PC-3 (cell line): ENCODE results near the gene BMF. TPM values are rescaled to one million over a fixed set of nuclear protein-coding genes. Genes with fewer than 3 reads are reported as not detected.

Source experiments
- ATAC-seq: fragments of 200-7000 bp; cut with Tn5 transposase; 2 replicates; pipeline ENCODE4 v1.9.1; 2020; ENCODE audit warnings: mild to moderate bottlenecking, moderate library complexity
- BruUV-seq: library from RNA; stranded (reverse); fragments of 400-500 nt; replicated peaks from 2 replicates; lab custom pipeline; 2021; lab: Mats Ljungman, UMichigan
- CTCF ChIA-PET: fragments of 300-600 bp; sonication (Branson Sonifier 250); formaldehyde crosslinking; loops from one replicate; lab custom pipeline; 2022; ENCODE audit warnings: antibody characterized with exemption; lab: Charles Lee
- POLR2A ChIA-PET: fragments of 300-600 bp; sonication (Branson Sonifier 250); formaldehyde crosslinking; loops from one replicate; lab custom pipeline; 2022; ENCODE audit warnings: antibody characterized with exemption; ENCODE audit not compliant: unreplicated experiment; lab: Charles Lee
- DNase-seq: peaks from one replicate; pipeline ENCODE4 v3.0.0-alpha.2; 2015
- H2AFZ ChIP-seq: fragments of 300-600 bp; sonication (generic); 2 replicates; pipeline ENCODE4 v1.6.0; 2016; ENCODE audit warnings: antibody characterized with exemption, low read length
- H3F3A ChIP-seq: fragments of 300-600 bp; sonication (generic); one replicate; pipeline ENCODE4 v1.6.0; 2017; ENCODE audit warnings: antibody characterized with exemption, low read length, control low read depth, mild to moderate bottlenecking; ENCODE audit not compliant: unreplicated experiment
- H3K27ac ChIP-seq: fragments of 300-600 bp; sonication (generic); 2 replicates; pipeline ENCODE4 v1.5.1; 2016; ENCODE audit warnings: mild to moderate bottlenecking, low read length
- H3K27me3 ChIP-seq: fragments of 300-600 bp; sonication (generic); 2 replicates; pipeline ENCODE4 v1.6.1; 2016; ENCODE audit warnings: low read length, mixed read lengths
- H3K36me3 ChIP-seq: fragments of 300-600 bp; sonication (generic); 2 replicates; pipeline ENCODE4 v1.6.1; 2016; ENCODE audit warnings: low read depth, mixed run types, low read length, mixed read lengths
- H3K4me1 ChIP-seq: fragments of 300-600 bp; sonication (generic); 2 replicates; pipeline ENCODE4 v1.5.1; 2016; ENCODE audit warnings: low read length; ENCODE audit not compliant: insufficient read depth
- H3K4me2 ChIP-seq: fragments of 300-600 bp; sonication (generic); 2 replicates; pipeline ENCODE4 v1.6.0; 2016; ENCODE audit warnings: low read length
- H3K4me3 ChIP-seq: fragments of 300-600 bp; sonication (generic); 2 replicates; pipeline ENCODE4 v1.5.1; 2016; ENCODE audit warnings: mild to moderate bottlenecking, low read length, mixed read lengths
- H3K79me2 ChIP-seq: fragments of 300-600 bp; sonication (generic); 2 replicates; pipeline ENCODE4 v1.6.1; 2017; ENCODE audit warnings: low read length, mixed read lengths
- H3K9ac ChIP-seq: fragments of 300-600 bp; sonication (generic); 2 replicates; pipeline ENCODE4 v1.6.0; 2016; ENCODE audit warnings: mild to moderate bottlenecking, low read length
- H3K9me2 ChIP-seq: fragments of 300-600 bp; sonication (generic); replicated peaks from 2 replicates; pipeline ENCODE4 v1.6.1; 2016; ENCODE audit warnings: mixed run types, low read length, mixed read lengths
- H3K9me3 ChIP-seq: fragments of 300-600 bp; sonication (generic); 2 replicates; pipeline ENCODE4 v1.6.1; 2016; ENCODE audit warnings: low read length, mixed read lengths
- H4K20me1 ChIP-seq: fragments of 300-600 bp; sonication (generic); 2 replicates; pipeline ENCODE4 v1.6.1; 2016; ENCODE audit warnings: low read length, mixed read lengths
- CTCF ChIP-seq: fragments of 300-600 bp; sonication (generic); conservative IDR thresholded peaks from 2 replicates; pipeline ENCODE4 v1.5.1; 2017; ENCODE audit warnings: antibody characterized with exemption, low read depth, mild to moderate bottlenecking, low read length
- EZH2 ChIP-seq: fragments of 300-600 bp; sonication (generic); IDR thresholded peaks from one replicate; pipeline ENCODE4 v1.6.1; 2017; ENCODE audit warnings: antibody characterized with exemption, mild to moderate bottlenecking, low read length; ENCODE audit not compliant: unreplicated experiment
- EZH2phosphoT487 ChIP-seq: fragments of 300-600 bp; sonication (generic); IDR thresholded peaks from 2 replicates; pipeline ENCODE4 v1.6.1; 2018; ENCODE audit warnings: mild to moderate bottlenecking, antibody characterized with exemption, low read length, borderline replicate concordance
- intact Hi-C: fragments of 100-400 bp; cut with micrococcal nuclease; formaldehyde crosslinking; loops from 2 replicates; pipeline ENCODE4 v1.9.0; 2023
- total RNA-seq: library from RNA; depleted of rRNA; stranded (reverse); fragments of >200 nt; gene quantifications from 2 replicates; pipeline ENCODE4 v1.2.3, GENCODE V29; 2014

Gene BMF
- total RNA-seq, 1 experiment from 2014 or later = 0.95 TPM

GRCh38 chr15:40080847-40081246 is 27.8 kb downstream of the BMF start:
- H3F3A ChIP-seq = no peaks in the 10 kb centered on the region
- no peaks in the 10 kb centered on the region for H3K79me2 ChIP-seq
- H3K9me3 ChIP-seq = no peaks in the 10 kb centered on the region
- no peak overlapping the region for H3K9ac ChIP-seq
- H3K4me1 ChIP-seq = peaks cover 24% of the 10 kb centered on the region
- BruUV-seq = no TSS peak
- CTCF ChIA-PET = interaction anchor here (0.8 kb wide), 1 partner anchor 28 kb away, joined by 3 read pairs; no protein-coding TSS in a partner anchor
- no peak overlapping the region; the same call in 1 of the 2 replicates for H2AFZ ChIP-seq
- POLR2A ChIA-PET = no interaction called here
- no peaks in the 10 kb centered on the region for H4K20me1 ChIP-seq
- no peak for DNase-seq
- no peak overlapping the region for H3K27ac ChIP-seq
- H3K4me2 ChIP-seq = peak overlapping the region; percentile 75; the same call in 1 of the 2 replicates
- ATAC-seq = no peak
- H3K27me3 ChIP-seq = no peaks in the 10 kb centered on the region
- intact Hi-C loops = loop anchor here (2.0 kb wide), 1 partner anchor 18 kb away; no protein-coding TSS in a partner anchor
- no peak for TF ChIP-seq EZH2phosphoT487
- TF ChIP-seq EZH2 = no peak
- TF ChIP-seq CTCF = no peak
- no peaks in the 10 kb centered on the region for H3K9me2 ChIP-seq
- no peak overlapping the region for H3K4me3 ChIP-seq
- no peaks in the 10 kb centered on the region for H3K36me3 ChIP-seq

DNA sequence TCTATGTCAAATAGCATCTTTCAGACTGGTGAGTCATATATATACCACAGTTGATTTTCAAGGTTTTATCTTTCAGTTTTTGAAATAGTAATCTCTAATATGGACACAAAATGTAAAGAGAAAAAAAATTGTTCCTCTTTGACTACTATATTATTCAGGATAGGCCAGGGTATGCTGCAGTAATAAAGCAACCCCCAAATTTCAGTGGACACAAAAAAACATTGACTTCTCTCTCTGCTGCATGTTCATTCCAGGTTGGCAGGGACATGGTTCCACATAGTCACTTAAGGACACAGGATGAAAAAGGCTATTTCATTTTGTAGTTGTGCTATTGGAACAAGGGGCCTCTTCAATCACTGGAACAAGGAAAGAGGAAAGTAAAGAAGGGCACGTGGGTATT is 28.6 kb downstream of the BMF start:
- no peaks in the 10 kb centered on the region for H3K9me3 ChIP-seq
- H3K27me3 ChIP-seq = no peaks in the 10 kb centered on the region
- TF ChIP-seq EZH2phosphoT487 (no peak), EZH2 (no peak), CTCF (no peak)
- H3K9me2 ChIP-seq = no peaks in the 10 kb centered on the region
- no peak overlapping the region for H3K9ac ChIP-seq
- intact Hi-C loops = loop anchor here (2.0 kb wide), 1 partner anchor 19 kb away; no protein-coding TSS in a partner anchor
- H3K4me3 ChIP-seq = no peak overlapping the region
- H3K4me1 ChIP-seq = peaks cover 30% of the 10 kb centered on the region
- H3K27ac ChIP-seq = no peak overlapping the region
- DNase-seq (no peak), ATAC-seq (no peak)
- no peak overlapping the region for H3K4me2 ChIP-seq
- BruUV-seq = no TSS peak
- H3F3A ChIP-seq = no peaks in the 10 kb centered on the region
- H2AFZ ChIP-seq = no peak overlapping the region
- no peaks in the 10 kb centered on the region for H4K20me1 ChIP-seq
- POLR2A ChIA-PET = no interaction called here
- no peaks in the 10 kb centered on the region for H3K79me2 ChIP-seq
- no peaks in the 10 kb centered on the region for H3K36me3 ChIP-seq
- CTCF ChIA-PET = no interaction called here

DNA sequence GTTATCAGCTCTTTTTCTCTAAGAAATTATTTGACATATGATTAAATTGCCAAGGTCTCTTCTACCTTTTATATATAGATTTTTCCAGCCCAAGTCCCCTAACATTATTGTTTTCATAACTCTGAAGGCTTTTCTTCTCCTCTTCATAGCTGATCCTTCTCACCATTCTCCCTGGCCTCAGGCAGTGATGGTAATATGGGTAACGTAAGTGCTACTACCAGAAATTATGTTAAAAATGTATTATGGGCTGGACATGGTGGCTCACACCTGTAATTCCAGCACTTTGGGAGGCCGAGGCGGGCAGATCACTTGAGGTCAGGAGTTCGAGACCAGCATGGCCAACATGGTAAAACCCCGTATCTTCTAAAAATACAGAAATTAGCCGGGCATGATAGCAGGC is 29.2 kb downstream of the BMF start:
- no peaks in the 10 kb centered on the region for H3K9me2 ChIP-seq
- no peaks in the 10 kb centered on the region for H3K79me2 ChIP-seq
- ATAC-seq (no peak), DNase-seq (no peak)
- H3K27me3 ChIP-seq = no peaks in the 10 kb centered on the region
- ChIA-PET POLR2A (no interaction called here), CTCF (no interaction called here)
- no peaks in the 10 kb centered on the region for H3F3A ChIP-seq
- BruUV-seq = no TSS peak
- TF ChIP-seq CTCF (no peak), EZH2phosphoT487 (no peak), EZH2 (no peak)
- H3K27ac ChIP-seq = no peak overlapping the region
- no peak overlapping the region for H2AFZ ChIP-seq
- no peak overlapping the region for H3K9ac ChIP-seq
- no peak overlapping the region for H3K4me3 ChIP-seq
- no peaks in the 10 kb centered on the region for H3K9me3 ChIP-seq
- H3K4me2 ChIP-seq = no peak overlapping the region
- H4K20me1 ChIP-seq = no peaks in the 10 kb centered on the region
- peaks cover 25% of the 10 kb centered on the region for H3K4me1 ChIP-seq
- no peaks in the 10 kb centered on the region for H3K36me3 ChIP-seq
- intact Hi-C loops = no loop called here
